ENCODE results near the gene ZFY. TPM values are rescaled to one million over a fixed set of nuclear protein-coding genes. Genes with fewer than 3 reads are reported as not detected.

The ZFY gene
- total RNA-seq, 1 experiment from 2014 or later = not detected

DNA sequence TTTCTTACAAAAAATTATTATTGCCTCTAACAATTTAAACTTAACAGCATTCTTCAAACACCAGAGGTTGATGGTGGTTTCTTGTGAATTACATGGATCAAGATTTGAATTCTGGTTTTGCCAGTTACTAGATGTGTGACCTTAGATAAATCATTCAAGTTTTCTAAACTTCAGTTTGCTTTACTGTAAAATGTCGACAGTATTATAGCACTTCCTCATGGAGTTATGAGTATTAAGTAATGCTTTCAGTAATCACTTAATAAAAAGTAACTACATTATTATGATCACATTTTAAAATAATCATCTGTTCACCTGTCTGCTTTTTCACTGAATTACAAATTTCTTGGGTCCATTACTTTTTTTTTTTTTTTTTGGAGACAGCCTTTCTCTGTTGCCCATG lies 37.5 kb downstream of the ZFY start:
- Histone ChIP-seq H3K4me1 (ENCODE audit: insufficient read depth, low read length) (no peaks in the 10 kb centered on the region), H3F3A (ENCODE audit: low read length, unreplicated experiment) (no peaks in the 10 kb centered on the region), H3K4me3 (ENCODE audit: low read length) (no peak overlapping the region), H3K27me3 (ENCODE audit: low read length) (no peaks in the 10 kb centered on the region), H3K79me2 (ENCODE audit: low read length) (no peaks in the 10 kb centered on the region), H3K27ac (ENCODE audit: low read length) (no peak overlapping the region), H3K9me2 (replicated peaks; ENCODE audit: low read length) (no peaks in the 10 kb centered on the region), H3K9ac (ENCODE audit: low read length) (no peak overlapping the region), H3K9me3 (ENCODE audit: low read length) (no peaks in the 10 kb centered on the region), H2AFZ (ENCODE audit: low read length) (no peak overlapping the region), H3K36me3 (ENCODE audit: low read depth, low read length) (no peaks in the 10 kb centered on the region), H3K4me2 (ENCODE audit: low read length) (no peak overlapping the region), H4K20me1 (ENCODE audit: low read length) (no peaks in the 10 kb centered on the region)
- intact Hi-C loops (cut with micrococcal nuclease) = no loop called here
- ChIA-PET POLR2A (ENCODE audit: unreplicated experiment) (no interaction called here), CTCF (no interaction called here)
- DNase-seq = no peak
- TF ChIP-seq, protein P1, sequence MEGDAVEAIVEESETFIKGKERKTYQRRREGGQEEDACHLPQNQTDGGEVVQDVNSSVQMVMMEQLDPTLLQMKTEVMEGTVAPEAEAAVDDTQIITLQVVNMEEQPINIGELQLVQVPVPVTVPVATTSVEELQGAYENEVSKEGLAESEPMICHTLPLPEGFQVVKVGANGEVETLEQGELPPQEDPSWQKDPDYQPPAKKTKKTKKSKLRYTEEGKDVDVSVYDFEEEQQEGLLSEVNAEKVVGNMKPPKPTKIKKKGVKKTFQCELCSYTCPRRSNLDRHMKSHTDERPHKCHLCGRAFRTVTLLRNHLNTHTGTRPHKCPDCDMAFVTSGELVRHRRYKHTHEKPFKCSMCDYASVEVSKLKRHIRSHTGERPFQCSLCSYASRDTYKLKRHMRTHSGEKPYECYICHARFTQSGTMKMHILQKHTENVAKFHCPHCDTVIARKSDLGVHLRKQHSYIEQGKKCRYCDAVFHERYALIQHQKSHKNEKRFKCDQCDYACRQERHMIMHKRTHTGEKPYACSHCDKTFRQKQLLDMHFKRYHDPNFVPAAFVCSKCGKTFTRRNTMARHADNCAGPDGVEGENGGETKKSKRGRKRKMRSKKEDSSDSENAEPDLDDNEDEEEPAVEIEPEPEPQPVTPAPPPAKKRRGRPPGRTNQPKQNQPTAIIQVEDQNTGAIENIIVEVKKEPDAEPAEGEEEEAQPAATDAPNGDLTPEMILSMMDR (conservative IDR thresholded peaks at IDR 0.05; ENCODE audit: low read depth, low read length) = no peak
- TF ChIP-seq EZH2 (IDR thresholded peaks at IDR 0.05; ENCODE audit: low read length, unreplicated experiment) (no peak), EZH2phosphoT487 (IDR thresholded peaks at IDR 0.05; ENCODE audit: borderline replicate concordance, low read length) (no peak)
- no TSS peak for BruUV-seq (replicated peaks)
- ATAC-seq = no peak

DNA sequence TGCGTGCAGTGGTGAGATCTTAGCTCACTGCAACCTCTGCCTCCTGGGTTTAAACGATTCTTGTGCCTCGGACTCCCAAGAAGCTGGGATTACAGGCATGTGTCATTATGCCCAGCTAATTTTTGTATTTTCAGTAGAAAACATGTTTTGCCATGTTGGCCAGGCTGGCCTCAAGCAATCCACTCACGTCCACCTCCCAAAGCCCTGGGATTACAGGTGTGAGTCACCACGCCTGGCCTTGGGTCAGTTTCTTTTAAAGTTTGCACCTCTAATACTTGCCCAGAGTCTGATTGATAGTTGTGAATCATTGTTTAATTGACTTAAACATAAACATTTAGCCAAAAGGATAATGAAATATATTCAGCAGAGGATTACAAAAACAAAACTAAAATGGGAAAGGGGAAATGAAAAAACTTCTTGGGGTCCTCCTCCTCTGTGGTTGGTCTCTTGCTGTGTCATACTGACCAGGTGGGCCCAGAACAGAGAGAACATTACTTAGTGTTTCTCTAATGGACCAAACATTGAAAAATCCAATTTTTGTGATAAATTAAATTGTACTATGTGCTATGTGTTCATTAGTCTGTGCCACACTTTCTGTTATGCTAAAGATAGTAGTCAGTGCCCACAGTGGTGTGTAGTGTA lies 38.0 kb downstream of the ZFY start:
- ATAC-seq (no peak), DNase-seq (no peak)
- no TSS peak for BruUV-seq (replicated peaks)
- H3K9me3 ChIP-seq (ENCODE audit: low read length) = no peaks in the 10 kb centered on the region
- H3K36me3 ChIP-seq (ENCODE audit: low read depth, low read length) = no peaks in the 10 kb centered on the region
- intact Hi-C loops (cut with micrococcal nuclease) = no loop called here
- H2AFZ ChIP-seq (ENCODE audit: low read length) = no peak overlapping the region
- H3F3A ChIP-seq (ENCODE audit: low read length, unreplicated experiment) = no peaks in the 10 kb centered on the region
- TF ChIP-seq, protein P1 (conservative IDR thresholded peaks at IDR 0.05; ENCODE audit: low read depth, low read length) = no peak
- no peak for TF ChIP-seq EZH2 (IDR thresholded peaks at IDR 0.05; ENCODE audit: low read length, unreplicated experiment)
- TF ChIP-seq EZH2phosphoT487 (IDR thresholded peaks at IDR 0.05; ENCODE audit: borderline replicate concordance, low read length) = no peak
- ChIA-PET CTCF (no interaction called here), POLR2A (ENCODE audit: unreplicated experiment) (no interaction called here)
- H3K9me2 ChIP-seq (replicated peaks; ENCODE audit: low read length) = no peaks in the 10 kb centered on the region
- no peak overlapping the region for H3K27ac ChIP-seq (ENCODE audit: low read length)
- no peak overlapping the region for H3K4me3 ChIP-seq (ENCODE audit: low read length)
- no peak overlapping the region for H3K4me2 ChIP-seq (ENCODE audit: low read length)
- H3K9ac ChIP-seq (ENCODE audit: low read length) = no peak overlapping the region
- no peaks in the 10 kb centered on the region for H3K4me1 ChIP-seq (ENCODE audit: insufficient read depth, low read length)
- H3K27me3 ChIP-seq (ENCODE audit: low read length) = no peaks in the 10 kb centered on the region
- no peaks in the 10 kb centered on the region for H4K20me1 ChIP-seq (ENCODE audit: low read length)
- no peaks in the 10 kb centered on the region for H3K79me2 ChIP-seq (ENCODE audit: low read length)

DNA sequence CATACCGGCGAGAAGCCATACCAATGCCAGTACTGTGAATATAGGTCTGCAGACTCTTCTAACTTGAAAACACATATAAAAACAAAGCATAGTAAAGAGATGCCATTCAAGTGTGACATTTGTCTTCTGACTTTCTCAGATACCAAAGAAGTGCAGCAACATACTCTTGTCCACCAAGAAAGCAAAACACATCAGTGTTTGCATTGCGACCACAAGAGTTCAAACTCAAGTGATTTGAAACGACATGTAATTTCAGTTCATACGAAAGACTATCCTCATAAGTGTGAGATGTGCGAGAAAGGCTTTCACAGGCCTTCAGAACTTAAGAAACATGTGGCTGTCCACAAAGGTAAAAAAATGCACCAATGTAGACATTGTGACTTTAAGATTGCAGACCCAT lies 44.1 kb downstream of the ZFY start:
- Histone ChIP-seq H3K9me3 (ENCODE audit: low read length) (no peaks in the 10 kb centered on the region), H3K4me1 (ENCODE audit: insufficient read depth, low read length) (no peaks in the 10 kb centered on the region), H3K27ac (ENCODE audit: low read length) (no peak overlapping the region), H4K20me1 (ENCODE audit: low read length) (no peaks in the 10 kb centered on the region), H3K9ac (ENCODE audit: low read length) (no peak overlapping the region), H3K4me3 (ENCODE audit: low read length) (no peak overlapping the region), H3K4me2 (ENCODE audit: low read length) (no peak overlapping the region), H3K79me2 (ENCODE audit: low read length) (no peaks in the 10 kb centered on the region), H3K36me3 (ENCODE audit: low read depth, low read length) (no peaks in the 10 kb centered on the region), H3K9me2 (replicated peaks; ENCODE audit: low read length) (no peaks in the 10 kb centered on the region), H3K27me3 (ENCODE audit: low read length) (no peaks in the 10 kb centered on the region), H3F3A (ENCODE audit: low read length, unreplicated experiment) (no peaks in the 10 kb centered on the region), H2AFZ (ENCODE audit: low read length) (no peak overlapping the region)
- TF ChIP-seq, protein P1 (conservative IDR thresholded peaks at IDR 0.05; ENCODE audit: low read depth, low read length) = no peak
- TF ChIP-seq EZH2phosphoT487 (IDR thresholded peaks at IDR 0.05; ENCODE audit: borderline replicate concordance, low read length) (no peak), EZH2 (IDR thresholded peaks at IDR 0.05; ENCODE audit: low read length, unreplicated experiment) (no peak)
- no TSS peak for BruUV-seq (replicated peaks)
- intact Hi-C loops (cut with micrococcal nuclease) = no loop called here
- no peak for DNase-seq
- CTCF ChIA-PET = no interaction called here
- no peak for ATAC-seq
- POLR2A ChIA-PET (ENCODE audit: unreplicated experiment) = no interaction called here

Data from PC-3 (cell line).